ENCODE measurements around the gene SLC38A3.

GRCh38 chr3:50205413-50206276 is 574 bp downstream of the SLC38A3 start:
- TF ChIP-seq CTCF (IDR thresholded peaks at IDR 0.05; ENCODE audit: poor library complexity) (no peak), EZH2phosphoT487 (IDR thresholded peaks at IDR 0.05; ENCODE audit: low read depth, severe bottlenecking, unreplicated experiment) (no peak), EZH2 (IDR thresholded peaks at IDR 0.05; ENCODE audit: borderline replicate concordance) (no peak)

Measured in hepatocyte (in vitro differentiated cells).